GM23248 (cell line): Measurements from ENCODE around the gene NPAS3.

Experiments used
- EZH2 ChIP-seq: fragments of 200-600 bp; sonication (generic); IDR thresholded peaks from 2 replicates; pipeline ENCODE4 v1.6.1; 2018; ENCODE audit warnings: antibody characterized with exemption, mild to moderate bottlenecking; ENCODE audit not compliant: insufficient read depth, poor library complexity, severe bottlenecking
- EZH2phosphoT487 ChIP-seq: fragments of 200-600 bp; sonication (generic); IDR thresholded peaks from 2 replicates; pipeline ENCODE4 v1.6.1; 2018; ENCODE audit warnings: antibody characterized with exemption, moderate library complexity, mild to moderate bottlenecking, low read depth; ENCODE audit not compliant: insufficient read depth

DNA sequence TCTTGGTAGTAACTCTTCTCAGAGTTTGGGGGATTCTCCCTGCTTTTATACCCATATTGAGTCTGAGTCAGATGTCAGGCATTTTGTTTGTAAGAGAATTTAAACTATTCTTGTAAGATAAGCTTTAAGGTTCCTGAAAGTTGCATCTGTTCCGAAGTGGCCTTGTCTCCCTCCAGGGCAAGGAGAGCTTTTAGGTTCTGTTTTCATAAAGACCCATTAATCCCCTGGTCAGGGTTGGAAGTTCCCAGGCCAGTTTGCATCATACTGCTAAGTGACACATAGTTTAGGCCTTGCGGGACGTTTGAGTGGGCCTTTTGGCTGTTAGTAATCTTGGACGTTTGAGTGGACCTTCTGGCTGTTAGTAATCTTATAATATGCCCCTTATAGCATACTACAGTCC, 396.7 kb downstream of the NPAS3 start:
- no peak for TF ChIP-seq EZH2phosphoT487
- TF ChIP-seq EZH2: no peak
